Measurements from ENCODE around the gene AANAT.

AANAT gene

GRCh38 chr17:76469076-76469990 is 1.9 kb downstream of the AANAT start:
- no peak for DNase-seq

DNA sequence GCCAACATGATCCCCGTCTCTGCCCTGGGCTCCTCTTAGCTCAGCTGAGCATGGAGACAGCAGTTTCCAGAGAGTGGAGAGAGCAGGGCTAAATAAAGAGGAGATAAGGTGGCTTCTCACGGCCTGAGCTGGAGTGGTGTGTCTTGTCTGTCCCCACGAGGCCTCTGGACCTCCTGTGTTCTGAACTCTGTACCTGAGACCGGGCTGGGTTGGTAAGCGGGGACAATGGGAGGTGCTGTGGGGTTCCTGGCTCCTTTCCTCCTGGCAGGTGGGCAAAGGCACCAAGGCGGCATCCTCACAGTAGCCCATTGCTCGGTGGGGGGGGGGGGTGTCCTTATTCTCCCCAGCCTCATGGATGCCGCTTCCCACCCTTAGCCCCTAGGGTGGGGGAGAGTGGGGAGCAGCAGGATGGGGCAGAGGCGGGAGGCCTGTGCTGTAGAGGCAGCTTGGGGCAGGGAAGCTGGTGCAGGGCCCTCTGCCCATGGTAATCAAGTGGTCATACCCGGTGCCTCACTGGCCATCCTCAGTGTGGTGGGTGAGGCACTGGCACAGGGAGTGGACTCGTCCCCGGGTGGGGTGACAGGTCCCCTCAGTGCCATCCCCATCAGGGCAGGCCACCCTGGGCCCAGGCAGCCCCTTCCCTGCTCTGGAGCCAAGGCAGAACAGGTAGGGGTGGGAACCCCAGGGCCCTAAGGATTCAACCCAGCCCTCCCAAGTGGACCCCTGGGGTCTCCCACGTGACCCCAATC is 2.8 kb downstream of the AANAT start:
- DNase-seq = no peak

DNA sequence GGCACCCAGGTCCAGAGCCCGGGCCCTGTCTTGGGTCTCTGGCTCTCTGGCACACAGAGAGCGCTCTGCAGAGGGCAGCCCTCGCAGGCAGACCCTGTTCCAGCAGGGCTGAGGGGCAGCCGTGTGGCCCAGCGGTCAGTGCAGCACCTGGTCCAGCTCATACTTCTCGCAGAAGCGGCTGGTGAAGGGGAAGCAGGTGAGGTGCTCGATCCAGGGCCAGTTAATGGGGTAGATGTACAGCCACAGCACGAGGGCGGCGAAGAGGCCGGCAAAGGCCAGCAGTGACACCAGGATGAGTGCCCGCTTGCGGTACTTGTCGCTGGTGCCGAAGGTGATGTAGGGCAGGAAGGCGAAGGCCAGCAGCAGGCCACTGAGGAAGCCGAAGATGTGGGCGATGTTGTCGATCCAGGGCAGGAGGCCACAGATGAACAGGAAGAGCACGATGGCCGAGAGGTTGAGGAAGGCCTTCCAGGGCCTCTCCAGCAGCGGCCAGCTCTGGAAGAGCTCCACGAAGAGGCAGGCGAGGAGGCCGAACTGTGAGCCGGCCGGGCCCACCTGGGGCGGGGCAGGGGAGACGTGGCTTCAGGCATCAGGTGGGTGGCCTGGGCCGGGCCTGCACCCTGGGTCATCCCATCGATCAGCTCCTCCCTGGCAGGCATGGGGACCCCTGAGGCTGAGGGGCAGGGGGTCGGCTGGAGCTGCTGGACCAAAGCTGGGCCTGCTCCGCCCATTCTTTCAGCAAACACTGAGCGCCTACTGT is 4.3 kb downstream of the AANAT start:
- no peak for DNase-seq

DNA sequence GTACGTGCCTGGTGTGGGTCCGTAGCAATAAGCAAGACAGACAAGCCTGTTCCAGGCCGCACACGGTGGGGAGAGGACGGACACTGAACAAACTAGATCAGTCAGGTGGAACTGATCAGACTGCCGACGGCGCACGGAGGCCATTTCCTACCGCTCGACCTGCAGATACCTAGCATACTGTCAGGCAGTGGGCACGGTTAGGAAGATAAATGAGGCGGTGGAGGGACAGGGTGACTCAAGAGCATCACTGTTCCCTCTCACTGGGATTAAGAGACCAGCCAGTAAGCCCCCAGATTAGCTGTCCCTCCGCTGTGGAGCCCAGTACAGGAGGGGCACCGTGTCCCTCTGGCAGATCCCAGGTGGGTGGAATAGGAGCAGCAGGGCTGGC is 4.8 kb downstream of the AANAT start:
- no peak for DNase-seq

DNA sequence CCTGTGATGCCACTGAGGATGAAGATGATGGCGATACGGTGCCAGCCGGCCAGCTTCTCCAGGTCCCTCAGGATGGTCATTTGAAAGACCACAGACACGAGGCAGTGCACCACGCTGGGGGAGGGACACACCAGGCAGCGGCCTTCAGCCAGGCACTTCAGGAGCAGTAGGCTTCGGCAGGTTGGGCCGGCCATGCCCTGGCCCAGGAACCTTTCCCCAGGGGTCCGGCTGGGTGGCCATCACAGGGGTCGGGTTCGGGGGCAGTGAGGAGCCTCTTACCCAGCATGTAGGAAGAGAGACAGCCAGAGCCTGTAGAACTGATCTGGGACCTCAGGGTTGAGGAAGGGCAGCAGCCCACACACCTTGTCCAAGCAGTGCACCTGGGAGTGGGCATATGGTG is 5.3 kb downstream of the AANAT start:
- no peak for DNase-seq

- DNase-seq = no peak
Observed at GRCh38 chr17:76473541-76473985, 6.2 kb downstream of the AANAT start.

- DNase-seq = no peak
Observed at GRCh38 chr17:76474238-76474637, 6.8 kb downstream of the AANAT start.

DNA sequence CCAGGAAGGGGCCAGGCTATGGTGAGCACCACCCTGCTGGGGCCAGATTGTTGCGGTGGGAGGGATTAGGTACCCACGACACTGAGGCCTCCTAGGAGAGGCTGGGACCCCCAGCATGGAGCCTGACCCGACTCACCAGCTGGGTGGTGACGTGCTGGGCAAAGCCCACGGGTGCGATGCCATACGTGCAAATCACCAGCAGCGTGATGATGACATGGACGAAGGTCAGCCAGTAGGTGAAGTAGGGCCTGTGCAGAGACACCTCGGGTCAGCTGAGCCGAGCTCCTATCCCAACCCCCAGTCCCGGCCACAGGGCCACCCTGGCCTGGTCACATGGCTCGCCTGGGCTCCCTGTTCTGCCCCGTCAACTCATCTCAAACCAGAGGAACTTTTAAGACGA is 7.5 kb downstream of the AANAT start:
- DNase-seq = no peak

DNA sequence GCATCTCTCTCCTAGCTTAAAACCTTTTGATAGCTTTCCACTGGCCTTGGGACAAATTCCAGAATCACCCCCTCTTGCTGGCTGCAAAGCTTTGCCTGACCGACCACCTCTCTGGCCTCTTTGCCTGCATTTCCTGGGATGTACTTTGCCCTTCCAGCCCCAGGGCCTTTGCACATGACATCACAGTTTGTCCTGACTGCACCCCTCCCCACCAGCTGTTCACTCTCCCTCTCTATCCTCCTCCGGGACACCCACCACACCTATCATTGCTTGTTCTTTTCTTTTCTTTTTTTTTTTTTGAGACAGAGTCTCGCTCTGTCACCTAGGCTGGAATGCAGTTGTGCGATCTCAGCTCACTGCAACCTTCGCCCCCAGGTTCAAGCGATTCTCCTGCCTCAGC is 7.9 kb downstream of the AANAT start:
- no peak for DNase-seq

DNA sequence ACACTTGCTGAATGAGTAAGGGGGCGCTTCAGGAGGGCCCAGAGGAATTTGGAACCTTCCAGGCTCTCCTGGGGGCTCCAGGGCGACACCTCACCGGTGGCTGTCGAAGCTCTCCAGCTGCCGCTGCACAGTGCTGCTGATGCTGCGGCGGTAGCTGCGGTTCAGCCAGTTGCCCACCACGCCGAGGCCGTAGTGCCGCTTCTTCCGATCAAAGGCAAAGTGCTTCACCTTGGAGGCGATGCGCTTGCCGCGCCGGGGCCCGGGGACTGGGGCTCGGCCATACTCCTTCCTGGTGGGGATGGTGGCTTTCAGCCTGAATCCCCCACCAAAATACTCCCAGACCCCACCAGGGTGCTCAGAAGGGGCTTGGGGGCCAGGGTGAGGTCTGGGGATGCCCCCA is 9.3 kb downstream of the AANAT start:
- DNase-seq = no peak

- no peak for DNase-seq
Observed at GRCh38 chr17:76477576-76477975, 10.2 kb downstream of the AANAT start.

GRCh38 chr17:76478097-76478496 is 10.7 kb downstream of the AANAT start:
- DNase-seq = no peak

GRCh38 chr17:76478730-76479514 is 11.5 kb downstream of the AANAT start:
- no peak for DNase-seq

DNA sequence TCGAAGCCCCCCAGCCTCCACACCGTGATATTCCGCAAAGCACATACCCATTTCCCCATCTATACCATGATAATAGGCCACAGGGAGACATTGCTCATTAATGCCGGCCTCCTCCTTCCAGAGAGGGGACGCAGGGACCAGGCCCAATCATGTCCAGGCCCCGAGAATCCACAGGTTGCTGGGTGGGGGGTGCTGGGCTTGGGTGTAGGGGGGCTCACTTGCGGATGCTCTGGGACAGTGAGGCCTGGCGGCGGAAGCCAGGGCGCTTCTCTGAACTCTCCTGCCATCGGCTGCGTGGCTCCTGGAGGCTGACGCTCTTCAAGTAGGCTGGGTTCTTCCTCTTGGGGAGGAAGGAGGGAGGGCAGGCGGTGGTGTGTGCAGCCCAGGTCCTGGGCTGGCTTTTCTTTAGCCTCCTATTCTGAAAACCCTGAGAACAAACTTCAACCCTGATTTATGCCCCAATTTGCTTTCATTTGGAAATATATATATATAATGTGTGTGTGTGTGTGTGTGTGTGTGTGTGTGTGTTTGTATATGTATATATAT is 12.2 kb downstream of the AANAT start:
- DNase-seq = no peak

- DNase-seq = no peak
Observed at GRCh38 chr17:76480632-76481031, 13.2 kb downstream of the AANAT start.

DNA sequence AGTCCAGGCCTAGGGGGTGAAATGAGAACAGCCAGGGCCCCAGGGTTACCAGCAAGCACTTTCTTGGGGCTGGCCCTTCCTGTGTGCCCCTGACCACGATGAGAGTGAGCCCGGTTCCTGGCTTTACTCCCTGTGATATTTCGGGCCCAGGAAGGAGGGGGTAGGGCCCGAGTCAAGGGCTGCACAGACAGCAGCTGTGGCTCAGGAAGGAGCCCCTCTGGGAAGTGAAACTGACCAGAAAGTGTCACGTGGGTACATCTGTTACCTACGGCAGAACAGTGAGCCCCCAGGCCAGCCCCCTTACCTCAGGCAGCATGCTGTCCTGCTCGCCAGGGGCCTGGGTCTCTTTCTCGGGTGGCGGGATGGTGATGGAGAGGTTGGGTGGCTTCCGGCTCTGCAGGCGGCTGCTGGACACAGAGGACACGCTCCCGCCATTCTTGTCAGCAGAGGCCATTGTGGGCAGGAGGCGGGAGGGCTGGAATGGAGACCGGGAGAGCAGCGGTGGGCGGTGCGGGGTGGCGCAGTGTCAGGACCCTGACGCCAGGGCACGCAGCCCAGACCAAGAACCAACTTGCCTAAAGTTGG is 13.8 kb downstream of the AANAT start:
- no peak for DNase-seq

GRCh38 chr17:76484228-76484725 is 16.9 kb downstream of the AANAT start:
- DNase-seq = no peak

GRCh38 chr17:76485569-76485968 is 18.2 kb downstream of the AANAT start:
- DNase-seq = no peak

GRCh38 chr17:76487451-76488192 is 20.2 kb downstream of the AANAT start:
- DNase-seq = no peak

DNA sequence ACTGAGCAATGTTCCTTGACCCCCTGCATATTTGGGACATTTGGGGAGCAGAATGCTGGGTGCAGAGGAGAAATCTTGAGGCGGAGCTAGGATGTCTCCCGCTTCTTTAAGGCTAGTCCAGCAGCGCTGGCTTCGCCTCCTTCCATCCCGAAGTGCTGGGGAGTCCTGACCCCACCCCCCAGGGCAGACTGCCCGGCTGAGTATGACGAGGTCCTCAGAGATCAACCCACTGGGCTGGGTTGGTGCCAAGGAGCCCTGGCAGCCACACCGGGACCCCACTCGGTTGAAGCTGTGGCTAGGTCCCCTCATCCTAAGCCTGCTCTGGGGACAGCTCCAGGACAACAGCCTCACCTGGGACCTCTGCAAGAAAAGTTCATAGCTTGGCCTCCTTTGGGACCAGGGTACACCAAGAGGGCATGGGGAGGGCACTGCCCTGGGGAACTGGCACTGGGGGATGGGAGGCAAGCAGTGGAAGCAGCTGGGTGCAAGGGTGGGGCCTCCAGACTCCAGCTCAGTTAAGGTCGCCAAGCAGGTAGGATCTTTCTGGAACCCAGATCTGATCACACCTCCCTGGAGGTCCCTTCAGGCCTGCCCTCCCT is 22.8 kb downstream of the AANAT start:
- DNase-seq = no peak

Measured in activated CD8-positive, alpha-beta memory T cell treated with anti-CD3 and anti-CD28 coated beads for 24 hours (primary cell).